ENCODE results near the gene DOCK2.

- TF ChIP-seq, protein P1, sequence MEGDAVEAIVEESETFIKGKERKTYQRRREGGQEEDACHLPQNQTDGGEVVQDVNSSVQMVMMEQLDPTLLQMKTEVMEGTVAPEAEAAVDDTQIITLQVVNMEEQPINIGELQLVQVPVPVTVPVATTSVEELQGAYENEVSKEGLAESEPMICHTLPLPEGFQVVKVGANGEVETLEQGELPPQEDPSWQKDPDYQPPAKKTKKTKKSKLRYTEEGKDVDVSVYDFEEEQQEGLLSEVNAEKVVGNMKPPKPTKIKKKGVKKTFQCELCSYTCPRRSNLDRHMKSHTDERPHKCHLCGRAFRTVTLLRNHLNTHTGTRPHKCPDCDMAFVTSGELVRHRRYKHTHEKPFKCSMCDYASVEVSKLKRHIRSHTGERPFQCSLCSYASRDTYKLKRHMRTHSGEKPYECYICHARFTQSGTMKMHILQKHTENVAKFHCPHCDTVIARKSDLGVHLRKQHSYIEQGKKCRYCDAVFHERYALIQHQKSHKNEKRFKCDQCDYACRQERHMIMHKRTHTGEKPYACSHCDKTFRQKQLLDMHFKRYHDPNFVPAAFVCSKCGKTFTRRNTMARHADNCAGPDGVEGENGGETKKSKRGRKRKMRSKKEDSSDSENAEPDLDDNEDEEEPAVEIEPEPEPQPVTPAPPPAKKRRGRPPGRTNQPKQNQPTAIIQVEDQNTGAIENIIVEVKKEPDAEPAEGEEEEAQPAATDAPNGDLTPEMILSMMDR (IDR thresholded peaks at IDR 0.05; ENCODE audit: low read length), result no peak
- no peak for TF ChIP-seq EZH2 (optimal IDR thresholded peaks at IDR 0.05; ENCODE audit: low read depth, low read length)
Observed at GRCh38 chr5:170067152-170067551, 430.1 kb downstream of the DOCK2 start.

Measured in MM.1S (cell line).